A673 (cell line): Measurements from ENCODE around the gene DPYD. TPM values are rescaled to one million over a fixed set of nuclear protein-coding genes. Genes with fewer than 3 reads are reported as not detected.
A peak's percentile ranks its signal among the peaks of the same experiment; 100 is the strongest.

ENCODE experiments used
- BruUV-seq: library from RNA; stranded (reverse); fragments of 400-500 nt; replicated peaks from 2 replicates; lab custom pipeline; 2021; lab: Mats Ljungman, UMichigan
- CTCF ChIA-PET: fragments of 300-600 bp; sonication (Branson Sonifier 250); formaldehyde crosslinking; loops from one replicate; lab custom pipeline; 2022; ENCODE audit warnings: antibody characterized with exemption; lab: Charles Lee
- POLR2A ChIA-PET: fragments of 300-600 bp; sonication (Branson Sonifier 250); formaldehyde crosslinking; loops from one replicate; lab custom pipeline; 2022; ENCODE audit warnings: antibody characterized with exemption; ENCODE audit not compliant: low non-redundant PET; lab: Charles Lee
- DNase-seq: peaks from one replicate; pipeline ENCODE4 v3.0.0-alpha.2; 2015; ENCODE audit warnings: low spot score
- H3K27ac ChIP-seq: fragments of 200-600 bp; sonication (generic); 2 replicates; pipeline ENCODE4 v1.5.1; 2016; ENCODE audit warnings: mixed run types, low read depth, mild to moderate bottlenecking, mixed read lengths, antibody characterized with exemption, low read length; ENCODE audit not compliant: poor library complexity, severe bottlenecking
- H3K27me3 ChIP-seq: fragments of 200-600 bp; sonication (generic); replicated peaks from 2 replicates; pipeline ENCODE4 v1.6.1; 2017; ENCODE audit warnings: mixed run types, low read depth, mild to moderate bottlenecking, mixed read lengths, antibody characterized with exemption, low read length; ENCODE audit not compliant: insufficient read depth, poor library complexity
- H3K36me3 ChIP-seq: fragments of 200-600 bp; sonication (generic); 2 replicates; pipeline ENCODE4 v1.6.1; 2016; ENCODE audit warnings: mixed run types, mild to moderate bottlenecking, mixed read lengths, antibody characterized with exemption, low read length; ENCODE audit not compliant: insufficient read depth, poor library complexity, severe bottlenecking
- H3K4me1 ChIP-seq: fragments of 200-600 bp; sonication (generic); 2 replicates; pipeline ENCODE4 v1.6.1; 2017; ENCODE audit warnings: mixed run types, mild to moderate bottlenecking, mixed read lengths, antibody characterized with exemption, low read length; ENCODE audit not compliant: insufficient read depth, poor library complexity, severe bottlenecking
- H3K4me3 ChIP-seq: fragments of 200-600 bp; sonication (generic); 2 replicates; pipeline ENCODE4 v1.5.1; 2016; ENCODE audit warnings: low read depth, mixed run types, mild to moderate bottlenecking, mixed read lengths, low read length; ENCODE audit not compliant: poor library complexity, severe bottlenecking
- H3K9me3 ChIP-seq: fragments of 200-600 bp; sonication (generic); 2 replicates; pipeline ENCODE4 v1.6.1; 2016; ENCODE audit warnings: mixed run types, low read depth, mild to moderate bottlenecking, mixed read lengths, antibody characterized with exemption, low read length; ENCODE audit not compliant: poor library complexity, severe bottlenecking
- CTCF ChIP-seq: fragments of 300-800, 200-600 bp; sonication (generic); conservative IDR thresholded peaks from 2 replicates; pipeline ENCODE4 v1.5.1; 2017; ENCODE audit warnings: low read depth, mild to moderate bottlenecking, antibody characterized with exemption, low read length, moderate library complexity, mixed read lengths
- EZH2 ChIP-seq: fragments of 200-600 bp; sonication (generic); IDR thresholded peaks from 2 replicates; pipeline ENCODE4 v1.6.1; 2017; ENCODE audit warnings: borderline replicate concordance, low read depth, mild to moderate bottlenecking, mixed read lengths, antibody characterized with exemption, low read length; ENCODE audit not compliant: poor library complexity, severe bottlenecking
- intact Hi-C: fragments of 100-400 bp; cut with micrococcal nuclease; formaldehyde crosslinking; loops from one replicate; pipeline ENCODE4 v1.10.0; 2022; ENCODE audit not compliant: unreplicated experiment
- total RNA-seq: library from RNA; stranded (reverse); gene quantifications from 2 replicates; pipeline ENCODE4 v1.2.3, GENCODE V29; 2021

DPYD gene
- total RNA-seq, 1 experiment from 2014 or later = 13.4 TPM

- H3K9me3 ChIP-seq = no peaks in the 10 kb centered on the region
- intact Hi-C loops = loop anchor here (5.0 kb wide), 1 partner anchor 171 kb away; no protein-coding TSS in a partner anchor
- H3K4me3 ChIP-seq = peak overlapping the region; percentile 17
- ChIA-PET POLR2A (interaction anchor here (0.6 kb wide), 1 partner anchor 144 kb away, joined by 3 read pairs; no protein-coding TSS in a partner anchor), CTCF (interaction anchor here (0.8 to 1.5 kb wide), 4 partner anchors 12 to 1330 kb away, joined by 3 to 7 read pairs (median 3); no protein-coding TSS in a partner anchor)
- peak overlapping the region; percentile 55 for H3K27ac ChIP-seq
- peaks cover 16% of the 10 kb centered on the region for H3K4me1 ChIP-seq
- TF ChIP-seq EZH2 = no peak
- peak; percentile 80 for TF ChIP-seq CTCF
- no TSS peak for BruUV-seq
- no peaks in the 10 kb centered on the region for H3K27me3 ChIP-seq
- no peaks in the 10 kb centered on the region for H3K36me3 ChIP-seq
- peak; percentile 94 for DNase-seq
Measured at GRCh38 chr1:97137862-97138514, 782.8 kb downstream of the DPYD start.

- H3K9me3 ChIP-seq = no peaks in the 10 kb centered on the region
- ChIA-PET POLR2A (no interaction called here), CTCF (no interaction called here)
- TF ChIP-seq EZH2 (no peak), CTCF (no peak)
- no peak for DNase-seq
- no peak overlapping the region for H3K4me3 ChIP-seq
- H3K36me3 ChIP-seq = no peaks in the 10 kb centered on the region
- no peaks in the 10 kb centered on the region for H3K27me3 ChIP-seq
- intact Hi-C loops = loop anchor here (5.0 kb wide), 1 partner anchor 170 kb away; no protein-coding TSS in a partner anchor
- BruUV-seq = no TSS peak
- H3K27ac ChIP-seq = no peak overlapping the region
- H3K4me1 ChIP-seq = peaks cover 16% of the 10 kb centered on the region
Measured at GRCh38 chr1:97136996-97137395, 783.8 kb downstream of the DPYD start.

- BruUV-seq = no TSS peak
- DNase-seq = no peak
- ChIA-PET POLR2A (no interaction called here), CTCF (no interaction called here)
- TF ChIP-seq EZH2 (no peak), CTCF (no peak)
- intact Hi-C loops = loop anchor here (5.0 kb wide), 1 partner anchor 169 kb away; no protein-coding TSS in a partner anchor
- Histone ChIP-seq H3K36me3 (no peaks in the 10 kb centered on the region), H3K27ac (no peak overlapping the region), H3K9me3 (no peaks in the 10 kb centered on the region), H3K4me1 (peaks cover 16% of the 10 kb centered on the region), H3K27me3 (no peaks in the 10 kb centered on the region), H3K4me3 (no peak overlapping the region)
Measured at GRCh38 chr1:97135972-97136371, 784.9 kb downstream of the DPYD start.
